HPDE6-E6E7 (cell line): ENCODE measurements around the gene DHCR7.
"Not testable (repeated sequence)": the region's sequence is repeated elsewhere in the genome, so short reads cannot be mapped to it uniquely, and the experiment has no call there.

ENCODE experiments used
- DNase-seq: peaks from one replicate; pipeline ENCODE4 v3.0.0; 2011; ENCODE audit warnings: missing footprints; ENCODE audit errors: extremely low spot score

Gene DHCR7

GRCh38 chr11:71437879-71438278 is 10.3 kb downstream of the DHCR7 start:
- DNase-seq = no peak

DNA sequence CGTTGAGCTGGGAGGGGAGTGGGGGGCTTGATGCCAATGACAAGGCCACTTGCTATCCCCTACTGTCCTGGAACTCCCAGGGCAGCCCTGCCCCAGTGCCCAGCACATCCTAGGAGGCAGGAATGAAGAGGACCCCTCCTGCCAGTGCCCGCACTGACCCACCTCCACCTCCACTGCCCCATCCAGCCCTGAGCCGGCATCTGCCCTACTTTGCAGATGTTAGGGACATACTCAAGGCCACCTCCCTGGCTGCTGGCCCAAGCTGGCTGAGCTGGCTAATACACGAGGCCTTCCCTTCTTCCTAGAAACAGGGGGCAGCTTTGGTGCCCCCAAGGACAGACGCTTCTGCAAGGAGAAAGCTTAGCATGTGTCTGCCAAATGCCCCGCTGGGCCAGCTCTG is 10.8 kb downstream of the DHCR7 start:
- DNase-seq = no peak

DNA sequence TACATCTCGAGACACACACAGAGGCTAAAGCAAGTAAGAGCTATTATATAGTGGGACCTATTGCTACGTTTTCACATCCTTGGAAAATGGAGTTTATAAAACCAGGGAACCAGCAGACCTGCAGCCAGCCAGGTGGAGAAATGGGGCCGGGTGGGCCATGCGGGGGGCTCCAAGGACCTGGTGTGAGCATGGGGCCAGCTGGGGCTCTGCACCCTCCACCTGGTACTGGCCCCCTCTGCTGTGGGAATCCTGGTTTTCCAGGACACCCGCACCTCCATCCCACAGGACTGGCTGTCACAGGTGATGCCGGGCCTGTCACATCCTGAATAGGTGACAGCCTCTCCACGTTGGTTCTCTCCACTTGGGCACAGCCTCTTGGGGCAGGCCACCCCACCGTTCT is 11.3 kb downstream of the DHCR7 start:
- no peak for DNase-seq

DNA sequence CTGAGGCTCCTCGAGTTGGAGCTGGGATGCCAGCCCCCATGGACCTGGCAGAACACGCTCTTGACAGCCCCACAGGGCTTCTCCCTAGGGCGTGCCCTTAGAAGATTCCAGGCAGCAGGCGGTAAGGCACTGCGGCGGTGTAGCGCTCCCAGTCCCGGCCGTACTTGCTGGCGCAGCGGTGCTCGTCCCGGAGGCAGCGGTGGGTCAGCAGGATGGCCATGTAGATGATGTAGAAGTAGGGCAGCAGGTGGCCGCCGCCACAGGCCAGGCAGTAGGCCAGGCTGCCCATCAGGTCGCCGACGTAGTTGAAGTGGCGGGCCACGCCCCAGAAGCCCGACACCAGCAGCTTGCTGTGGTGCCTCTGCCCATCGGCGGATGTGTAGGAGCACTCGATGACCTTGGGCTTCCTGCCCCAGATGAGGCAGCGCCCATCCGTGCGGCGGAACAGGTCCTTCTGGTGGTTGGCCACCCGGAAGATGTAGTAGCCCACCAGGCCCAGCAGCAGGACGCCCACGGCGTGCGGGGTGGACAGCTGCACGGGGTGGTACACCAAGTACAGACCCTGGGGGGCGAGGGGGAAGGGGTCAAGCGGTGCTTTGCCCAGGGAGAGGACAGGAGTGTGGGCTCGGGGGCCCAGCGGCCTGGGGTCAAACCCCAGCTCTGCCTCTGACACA is 12.8 kb downstream of the DHCR7 start:
- no peak for DNase-seq

- DNase-seq = no peak
Measured at GRCh38 chr11:71434576-71435130, 13.5 kb downstream of the DHCR7 start.

DNA sequence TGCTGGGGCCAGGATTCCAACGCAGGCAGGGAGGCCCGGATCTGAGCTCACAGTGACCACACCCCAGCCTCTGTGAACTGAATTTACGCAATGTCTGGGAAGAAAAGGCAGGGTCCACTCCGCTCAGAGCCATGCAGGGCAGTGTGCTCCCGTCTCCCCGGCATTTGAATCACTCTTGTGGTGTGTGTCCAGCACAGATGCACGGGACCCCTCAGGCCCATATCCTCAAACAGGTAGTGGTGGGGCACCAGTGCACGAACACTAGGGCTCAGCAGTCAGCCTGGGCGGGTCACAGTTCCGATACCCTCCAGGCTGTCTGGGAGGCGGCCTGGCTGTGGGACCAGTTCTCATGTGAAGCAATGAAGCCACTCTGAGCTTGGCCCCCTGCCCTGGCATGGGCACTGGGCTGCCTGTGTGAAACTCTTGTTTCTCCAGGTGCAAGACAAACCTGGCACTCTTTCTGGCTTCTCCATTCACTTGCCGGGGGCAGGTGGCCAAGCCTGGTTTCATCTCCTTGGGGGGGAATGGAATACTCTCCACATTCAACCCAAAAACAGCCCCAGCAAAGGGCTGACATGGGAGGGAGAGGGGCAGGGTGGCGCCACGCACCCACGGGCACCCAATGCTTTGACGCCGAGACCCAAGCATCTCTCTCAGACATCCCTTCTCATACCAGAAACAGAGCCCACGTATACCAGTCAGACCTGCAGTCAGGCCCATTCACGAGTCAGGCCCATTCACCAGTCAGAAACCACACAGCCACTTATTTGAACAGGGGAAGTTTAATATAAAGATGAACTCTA is 14.3 kb downstream of the DHCR7 start:
- DNase-seq = no peak

DNA sequence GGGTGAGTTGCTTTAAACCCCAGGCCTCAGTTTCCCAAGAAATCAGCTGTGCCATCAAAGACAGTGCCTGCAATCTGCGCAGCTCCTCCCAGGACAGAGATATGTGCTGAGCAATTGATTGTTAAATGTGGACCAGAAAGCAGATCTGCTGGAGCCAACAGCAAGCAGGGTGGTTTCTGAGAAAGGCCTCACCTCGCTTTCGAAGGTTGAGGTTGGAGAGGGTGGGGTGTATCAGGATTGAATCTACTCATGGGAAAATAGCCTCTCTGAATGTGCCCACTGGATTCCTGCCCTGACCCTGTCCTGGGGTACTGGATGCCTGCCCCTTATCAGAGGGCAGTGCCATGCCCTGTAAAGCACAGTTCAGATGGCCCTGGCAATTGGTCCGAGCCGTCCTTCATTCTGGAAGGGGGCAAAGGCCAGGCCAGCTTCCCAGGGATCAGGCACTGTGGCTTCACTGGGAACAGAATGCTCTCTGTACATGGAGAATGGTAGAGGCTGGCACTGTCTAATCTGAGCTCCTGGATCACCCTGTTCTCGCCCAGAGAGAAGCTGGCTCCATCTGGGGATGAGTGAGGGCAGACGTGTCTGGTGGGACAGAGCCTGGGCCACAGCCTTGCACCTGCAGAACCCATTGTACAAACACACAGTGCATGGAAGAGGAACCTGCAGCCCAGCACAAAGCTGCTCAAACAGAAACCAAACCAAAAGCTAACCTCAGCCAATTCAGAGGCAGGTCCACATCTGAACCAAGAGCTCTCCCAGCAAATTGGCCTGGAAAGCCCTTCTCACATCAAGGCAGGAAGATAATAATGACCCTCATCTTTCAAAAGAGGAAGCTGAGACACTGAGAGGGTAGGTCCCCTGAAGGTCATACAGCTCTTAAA is 15.2 kb downstream of the DHCR7 start:
- DNase-seq = no peak

- no peak for DNase-seq
Measured at GRCh38 chr11:71431271-71431670, 16.9 kb downstream of the DHCR7 start.

GRCh38 chr11:71430166-71430565 is 18.0 kb downstream of the DHCR7 start:
- DNase-seq = no peak

GRCh38 chr11:71429701-71430100 is 18.5 kb downstream of the DHCR7 start:
- no peak for DNase-seq

- no peak for DNase-seq
Measured at GRCh38 chr11:71428861-71429435, 19.2 kb downstream of the DHCR7 start.

GRCh38 chr11:71426413-71426812 is 21.8 kb downstream of the DHCR7 start:
- DNase-seq = no peak

DNA sequence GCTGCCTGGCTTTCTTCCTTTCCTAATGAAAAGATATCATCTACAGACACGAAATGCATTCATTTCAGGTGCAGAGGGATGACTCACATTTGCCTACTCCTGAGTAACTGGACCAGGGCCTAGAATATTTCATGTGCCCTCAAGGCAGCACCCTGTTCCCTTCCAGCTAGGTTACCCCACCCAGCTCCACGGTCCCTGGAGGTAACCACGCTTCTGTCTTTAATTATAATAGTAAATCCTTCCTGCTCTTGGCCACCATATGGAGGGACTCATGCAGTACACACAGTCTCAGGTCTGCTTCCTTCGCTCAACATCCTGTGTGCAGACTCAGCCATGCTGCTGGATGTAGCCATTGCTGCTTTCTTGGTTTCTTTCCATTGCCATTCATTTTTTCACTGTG is 22.3 kb downstream of the DHCR7 start:
- peak; percentile 38 for DNase-seq

DNA sequence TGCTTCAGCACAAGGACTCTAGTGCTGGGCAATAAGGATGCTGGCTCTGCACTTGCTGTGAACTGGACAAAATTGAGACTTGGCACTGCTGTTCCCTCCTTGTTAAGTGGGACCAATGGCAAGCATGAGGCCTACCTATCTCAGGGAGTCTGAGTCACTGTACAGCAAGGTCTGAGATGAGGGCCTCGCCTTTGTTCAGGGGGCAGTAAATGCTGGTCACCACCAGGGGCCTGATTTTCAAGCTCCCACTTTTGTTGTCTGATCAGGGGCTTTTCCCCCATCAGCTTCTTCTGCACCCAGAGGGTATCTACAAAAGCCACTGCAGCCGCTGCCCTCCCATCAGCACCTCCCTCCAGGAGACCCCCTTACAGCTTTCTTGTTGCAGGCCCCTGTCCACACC is 22.8 kb downstream of the DHCR7 start:
- DNase-seq = no peak

GRCh38 chr11:71423181-71423790 is 24.9 kb downstream of the DHCR7 start:
- DNase-seq = no peak

- DNase-seq = not testable (repeated sequence)
Measured at GRCh38 chr11:71422318-71422717, 25.9 kb downstream of the DHCR7 start.

- no peak for DNase-seq
Measured at GRCh38 chr11:71421392-71421950, 26.7 kb downstream of the DHCR7 start.

DNA sequence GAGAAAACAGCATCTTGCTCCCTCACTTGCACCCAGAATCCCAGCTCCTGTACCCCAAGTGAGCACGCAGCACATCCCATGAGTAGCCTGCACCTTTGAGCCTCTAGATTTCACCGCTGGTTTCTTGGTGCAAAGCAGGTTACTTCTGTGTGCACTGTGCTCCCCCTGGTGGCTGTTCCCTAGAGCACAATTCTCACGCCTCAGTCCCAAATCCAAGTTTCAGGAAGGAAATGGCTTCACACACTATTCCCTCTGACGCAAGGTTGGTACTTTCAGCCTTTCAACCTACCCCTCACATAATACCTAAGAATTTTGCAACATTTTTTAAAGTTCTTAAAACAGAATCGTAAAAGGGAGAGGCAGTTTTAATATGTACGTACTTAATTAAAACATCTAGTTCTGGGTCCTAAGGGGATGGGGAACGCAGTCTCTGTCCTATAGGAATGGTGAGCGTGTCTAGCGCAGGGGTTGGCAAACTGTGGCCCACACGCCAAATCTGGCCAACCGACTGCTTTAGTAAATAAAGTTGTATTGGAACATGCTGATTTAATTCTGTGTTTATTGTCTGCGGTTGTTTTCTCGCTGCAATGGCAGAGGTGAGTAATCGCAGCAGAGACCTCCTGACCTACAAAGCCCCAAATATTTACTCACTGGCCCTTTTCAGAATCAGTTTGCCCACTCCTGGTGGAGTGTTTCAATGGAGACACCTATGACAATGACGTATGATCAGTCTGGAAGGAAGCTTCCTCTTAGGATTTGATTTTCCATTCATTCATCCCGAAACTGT is 27.5 kb downstream of the DHCR7 start:
- DNase-seq = no peak

DNA sequence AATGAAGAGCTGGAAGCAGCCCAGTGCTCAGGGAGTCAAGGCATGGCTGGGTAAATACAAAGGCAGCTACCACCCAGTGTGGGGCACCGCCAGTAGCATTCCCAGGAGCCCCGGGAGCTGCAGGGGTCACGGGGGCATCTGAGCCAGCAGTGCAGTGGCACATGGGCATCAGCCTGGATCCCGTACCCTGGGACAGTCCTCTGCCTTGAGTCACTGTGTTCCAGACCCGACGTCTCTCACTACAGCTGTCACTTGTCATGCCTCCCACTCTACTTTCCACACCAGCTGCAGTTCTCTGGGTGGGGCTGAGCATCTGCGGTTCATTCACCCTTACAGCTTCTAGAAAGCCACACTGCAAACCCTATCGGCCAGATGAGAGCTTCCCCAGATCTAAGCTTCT is 29.6 kb downstream of the DHCR7 start:
- no peak for DNase-seq

- no peak for DNase-seq
Measured at GRCh38 chr11:71414645-71415044, 33.5 kb downstream of the DHCR7 start.
